GM12801 (cell line): ENCODE measurements around the gene SCRN1.

Experiments used
- CTCF ChIP-seq: IDR thresholded peaks from one replicate; pipeline ENCODE4 v1.5.1; 2011; ENCODE audit warnings: control low read depth; ENCODE audit not compliant: insufficient read length; ENCODE audit errors: extremely low read depth

SCRN1 gene

GRCh38 chr7:29914180-29914579 lies 75.4 kb downstream of the SCRN1 start:
- no peak for TF ChIP-seq CTCF

GRCh38 chr7:29906200-29907022 lies 83.2 kb downstream of the SCRN1 start:
- no peak for TF ChIP-seq CTCF

- TF ChIP-seq CTCF = no peak
Measured at GRCh38 chr7:29900745-29901144, 88.9 kb downstream of the SCRN1 start.

GRCh38 chr7:29898301-29898700 lies 91.3 kb downstream of the SCRN1 start:
- TF ChIP-seq CTCF = no peak

- no peak for TF ChIP-seq CTCF
Measured at GRCh38 chr7:29896685-29897411, 92.8 kb downstream of the SCRN1 start.

- no peak for TF ChIP-seq CTCF
Measured at GRCh38 chr7:29895559-29895958, 94.0 kb downstream of the SCRN1 start.

- TF ChIP-seq CTCF = no peak
Measured at GRCh38 chr7:29894256-29894655, 95.3 kb downstream of the SCRN1 start.
